AG04450 (cell line): ENCODE data around the gene PARD3B. TPM values are rescaled to one million over a fixed set of nuclear protein-coding genes. Genes with fewer than 3 reads are reported as not detected.

Experiments
- CTCF ChIA-PET: fragments of 300-600, 350-600 bp; formaldehyde crosslinking; extraction: SDS; loops from one replicate; lab custom pipeline; 2022; ENCODE audit warnings: antibody characterized with exemption, inconsistent platforms; lab: Charles Lee
- POLR2A ChIA-PET: fragments of 350-600 bp; formaldehyde crosslinking; extraction: SDS; loops from one replicate; lab custom pipeline; 2021; ENCODE audit warnings: antibody characterized with exemption, inconsistent platforms; lab: Yijun Ruan, JAX
- DNase-seq: peaks from one replicate; pipeline ENCODE4 v3.0.0-alpha.2; 2011; ENCODE audit warnings: low read depth, low spot score
- H3K27ac ChIP-seq: one replicate; pipeline ENCODE4 v1.5.1; 2012; ENCODE audit warnings: low read depth, low read length, control low read depth
- H3K27me3 ChIP-seq: one replicate; pipeline ENCODE4 v1.6.0; 2012; ENCODE audit warnings: low read length; ENCODE audit not compliant: control insufficient read depth, insufficient read depth
- H3K4me3 ChIP-seq: 2 replicates; pipeline ENCODE4 v1.5.1; 2011; ENCODE audit warnings: mild to moderate bottlenecking, low read depth, low read length, control low read depth
- H3K9me3 ChIP-seq: 2 replicates; pipeline ENCODE4 v1.5.1; 2012; ENCODE audit warnings: low read length; ENCODE audit not compliant: control insufficient read depth, insufficient read depth
- CTCF ChIP-seq: IDR thresholded peaks from 2 replicates; pipeline ENCODE4 v1.5.1; 2011; ENCODE audit warnings: low read depth, low read length, control low read depth, inconsistent platforms
- polyA plus RNA-seq: library from polyadenylated mRNA; depleted of rRNA; stranded (reverse); fragments of >200 nt; gene quantifications from 2 replicates; pipeline ENCODE4 v1.2.3, GENCODE V29; 2011

The PARD3B gene
- polyA plus RNA-seq, 1 experiment = 8.5 TPM

- Histone ChIP-seq H3K9me3 (no peaks in the 10 kb centered on the region), H3K27ac (no peak overlapping the region), H3K27me3 (no peaks in the 10 kb centered on the region), H3K4me3 (no peak overlapping the region)
- CTCF ChIA-PET = interaction anchor here (0.6 to 3.5 kb wide), 12 partner anchors 8 to 1055 kb away, joined by 3 to 52 read pairs (median 4); no protein-coding TSS in a partner anchor
- TF ChIP-seq CTCF = peak; percentile 55
- DNase-seq = peak; percentile 18
- POLR2A ChIA-PET = no interaction called here
These were observed 326.1 kb downstream of the PARD3B start for GRCh38 chr2:204871231-204871953.

GRCh38 chr2:204876311-204876710 is 331.0 kb downstream of the PARD3B start:
- CTCF ChIA-PET = interaction anchor here (1.2 kb wide), 1 partner anchor 803 kb away, joined by 3 read pairs; no protein-coding TSS in a partner anchor

GRCh38 chr2:204877691-204878090 is 332.4 kb downstream of the PARD3B start:
- Histone ChIP-seq H3K9me3 (no peaks in the 10 kb centered on the region), H3K4me3 (no peak overlapping the region), H3K27me3 (no peaks in the 10 kb centered on the region), H3K27ac (no peak overlapping the region)
- DNase-seq = no peak
- CTCF ChIA-PET = interaction anchor here (0.6 to 0.8 kb wide), 2 partner anchors 249 to 798 kb away, joined by 3 to 4 read pairs; no protein-coding TSS in a partner anchor
- POLR2A ChIA-PET = no interaction called here
- TF ChIP-seq CTCF = no peak

More at GRCh38 chr2:204876311-204876710, 331.0 kb downstream of the PARD3B start:
- DNase-seq = no peak
- Histone ChIP-seq H3K4me3 (no peak overlapping the region), H3K9me3 (no peaks in the 10 kb centered on the region), H3K27ac (no peak overlapping the region), H3K27me3 (no peaks in the 10 kb centered on the region)
- POLR2A ChIA-PET = no interaction called here
- TF ChIP-seq CTCF = no peak

- CTCF ChIA-PET = interaction anchor here (0.6 to 1.7 kb wide), 5 partner anchors 10 to 1067 kb away, joined by 3 to 9 read pairs (median 3); no protein-coding TSS in a partner anchor
- Histone ChIP-seq H3K27ac (no peak overlapping the region), H3K4me3 (no peak overlapping the region), H3K27me3 (no peaks in the 10 kb centered on the region), H3K9me3 (no peaks in the 10 kb centered on the region)
- TF ChIP-seq CTCF = no peak
- no peak for DNase-seq
- POLR2A ChIA-PET = no interaction called here
These were observed 335.7 kb downstream of the PARD3B start for GRCh38 chr2:204880928-204881327.

- POLR2A ChIA-PET = no interaction called here
These were observed 336.4 kb downstream of the PARD3B start for GRCh38 chr2:204881655-204882054.

More at GRCh38 chr2:204881655-204882054, 336.4 kb downstream of the PARD3B start:
- no peak for DNase-seq
- H3K27me3 ChIP-seq = no peaks in the 10 kb centered on the region
- H3K4me3 ChIP-seq = no peak overlapping the region
- H3K27ac ChIP-seq = no peak overlapping the region
- CTCF ChIA-PET = interaction anchor here (0.6 to 1.7 kb wide), 4 partner anchors 10 to 1067 kb away, joined by 3 to 9 read pairs (median 3); no protein-coding TSS in a partner anchor
- no peak for TF ChIP-seq CTCF
- no peaks in the 10 kb centered on the region for H3K9me3 ChIP-seq
